Activated CD8-positive, alpha-beta T cell treated with anti-CD3 and anti-CD28 coated beads for 36 hours (primary cell): Measurements from ENCODE around the gene TENT5C. TPM values are rescaled to one million over a fixed set of nuclear protein-coding genes. Genes with fewer than 3 reads are reported as not detected.

Experiments used
- ATAC-seq: fragments of 200-7000 bp; cut with Tn5 transposase; one replicate; pipeline ENCODE4 v1.10.0; 2021; ENCODE audit warnings: mild to moderate bottlenecking, moderate library complexity
- CTCF ChIA-PET: fragments of 350-600 bp; sonication (Branson Sonifier 250); formaldehyde crosslinking; loops from one replicate; lab custom pipeline; 2021; ENCODE audit warnings: antibody characterized with exemption; lab: Charles Lee
- POLR2A ChIA-PET: fragments of 350-600 bp; sonication (Branson Sonifier 250); formaldehyde crosslinking; loops from one replicate; lab custom pipeline; 2021; ENCODE audit warnings: antibody characterized with exemption; lab: Charles Lee
- DNase-seq: peaks from one replicate; pipeline ENCODE4 v3.0.0-alpha.2; 2020
- H3K27ac Mint-ChIP-seq: one replicate; pipeline ENCODE4 v1.8.0; 2021; ENCODE audit warnings: mild to moderate bottlenecking, mixed read lengths
- H3K27me3 Mint-ChIP-seq: one replicate; pipeline ENCODE4 v1.8.0; 2021; ENCODE audit warnings: mixed read lengths
- H3K36me3 Mint-ChIP-seq: one replicate; pipeline ENCODE4 v1.8.0; 2021; ENCODE audit warnings: low read depth, mixed read lengths
- H3K4me1 Mint-ChIP-seq: one replicate; pipeline ENCODE4 v1.8.0; 2021; ENCODE audit warnings: low read depth, mixed read lengths
- H3K4me3 Mint-ChIP-seq: one replicate; pipeline ENCODE4 v1.8.0; 2021; ENCODE audit warnings: mild to moderate bottlenecking, moderate library complexity, mixed read lengths
- H3K9me3 Mint-ChIP-seq: one replicate; pipeline ENCODE4 v1.8.0; 2021; ENCODE audit warnings: mixed read lengths
- intact Hi-C: fragments of 100-400 bp; cut with micrococcal nuclease; formaldehyde crosslinking; loops from one replicate; pipeline ENCODE4 v1.10.0; 2022
- total RNA-seq, 2 experiments: library from RNA; stranded (reverse); gene quantifications; one replicate each; pipeline ENCODE4 v1.2.3, GENCODE V29; 2021
- TF ChIP-seq, protein P1 (sequence below): fragments of 200-600 bp; IDR thresholded peaks from one replicate; pipeline ENCODE4 v1.8.0; 2022; ENCODE audit warnings: antibody characterized with exemption, mild to moderate bottlenecking

Gene TENT5C
- total RNA-seq, 2 experiments from 2014 or later = 13.1 to 13.6 TPM

DNA sequence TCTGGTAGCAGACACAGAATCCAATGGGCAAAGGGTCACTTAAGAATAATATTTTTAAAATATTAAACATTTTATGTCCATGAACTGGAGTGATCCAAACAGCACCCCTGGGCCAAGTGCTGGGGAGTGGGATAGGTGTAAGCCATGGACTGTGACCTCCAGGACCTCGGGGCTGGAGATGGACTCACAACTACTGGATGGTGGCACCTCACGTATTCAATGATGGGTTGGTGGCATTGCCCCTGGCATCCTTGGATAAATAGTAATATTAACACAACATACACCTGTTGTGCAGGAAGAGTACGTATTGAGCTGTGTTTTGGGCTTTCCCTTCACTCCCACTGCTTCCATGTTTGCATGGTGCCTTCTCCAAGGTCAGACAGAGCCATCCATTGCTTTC, 39.3 kb upstream of the TENT5C start:
- no peak overlapping the region for H3K27ac Mint-ChIP-seq
- intact Hi-C loops = no loop called here
- no peaks in the 10 kb centered on the region for H3K27me3 Mint-ChIP-seq
- ATAC-seq (no peak), DNase-seq (no peak)
- POLR2A ChIA-PET = no interaction called here
- no peak overlapping the region for H3K4me3 Mint-ChIP-seq
- H3K4me1 Mint-ChIP-seq = peaks cover 1% of the 10 kb centered on the region
- H3K9me3 Mint-ChIP-seq = no peaks in the 10 kb centered on the region
- TF ChIP-seq, protein P1, sequence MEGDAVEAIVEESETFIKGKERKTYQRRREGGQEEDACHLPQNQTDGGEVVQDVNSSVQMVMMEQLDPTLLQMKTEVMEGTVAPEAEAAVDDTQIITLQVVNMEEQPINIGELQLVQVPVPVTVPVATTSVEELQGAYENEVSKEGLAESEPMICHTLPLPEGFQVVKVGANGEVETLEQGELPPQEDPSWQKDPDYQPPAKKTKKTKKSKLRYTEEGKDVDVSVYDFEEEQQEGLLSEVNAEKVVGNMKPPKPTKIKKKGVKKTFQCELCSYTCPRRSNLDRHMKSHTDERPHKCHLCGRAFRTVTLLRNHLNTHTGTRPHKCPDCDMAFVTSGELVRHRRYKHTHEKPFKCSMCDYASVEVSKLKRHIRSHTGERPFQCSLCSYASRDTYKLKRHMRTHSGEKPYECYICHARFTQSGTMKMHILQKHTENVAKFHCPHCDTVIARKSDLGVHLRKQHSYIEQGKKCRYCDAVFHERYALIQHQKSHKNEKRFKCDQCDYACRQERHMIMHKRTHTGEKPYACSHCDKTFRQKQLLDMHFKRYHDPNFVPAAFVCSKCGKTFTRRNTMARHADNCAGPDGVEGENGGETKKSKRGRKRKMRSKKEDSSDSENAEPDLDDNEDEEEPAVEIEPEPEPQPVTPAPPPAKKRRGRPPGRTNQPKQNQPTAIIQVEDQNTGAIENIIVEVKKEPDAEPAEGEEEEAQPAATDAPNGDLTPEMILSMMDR = no peak
- H3K36me3 Mint-ChIP-seq = no peaks in the 10 kb centered on the region
- CTCF ChIA-PET = interaction anchor here (1.8 kb wide), 1 partner anchor 187 kb away, joined by 5 read pairs; no protein-coding TSS in a partner anchor

DNA sequence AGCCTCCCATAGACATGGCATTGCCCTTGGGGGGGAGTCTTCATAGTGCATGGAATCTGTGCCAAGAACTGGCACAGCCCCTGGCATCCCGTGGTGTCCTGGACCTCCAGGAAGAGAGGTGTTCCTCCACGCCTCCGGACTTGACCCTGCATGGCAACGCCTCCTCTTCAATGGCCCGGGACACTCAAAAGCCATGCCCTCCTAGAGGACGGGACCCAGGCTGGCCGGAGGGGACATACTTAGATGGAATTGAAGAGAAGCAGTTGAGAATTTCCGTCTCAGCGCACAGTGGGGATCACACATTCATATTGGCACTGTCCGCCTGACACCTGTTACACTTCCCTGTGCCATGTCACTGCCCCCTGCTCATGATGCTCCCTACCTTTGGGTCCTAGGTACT, 38.4 kb upstream of the TENT5C start:
- CTCF ChIA-PET = interaction anchor here (1.7 kb wide), 1 partner anchor 187 kb away, joined by 11 read pairs; no protein-coding TSS in a partner anchor
- Mint-ChIP-seq H3K4me1 (peaks cover 7% of the 10 kb centered on the region), H3K27ac (no peak overlapping the region), H3K4me3 (no peak overlapping the region), H3K36me3 (no peaks in the 10 kb centered on the region), H3K9me3 (no peaks in the 10 kb centered on the region), H3K27me3 (no peaks in the 10 kb centered on the region)
- POLR2A ChIA-PET = no interaction called here
- no peak for ATAC-seq
- TF ChIP-seq, protein P1 = no peak
- no peak for DNase-seq
- intact Hi-C loops = no loop called here

DNA sequence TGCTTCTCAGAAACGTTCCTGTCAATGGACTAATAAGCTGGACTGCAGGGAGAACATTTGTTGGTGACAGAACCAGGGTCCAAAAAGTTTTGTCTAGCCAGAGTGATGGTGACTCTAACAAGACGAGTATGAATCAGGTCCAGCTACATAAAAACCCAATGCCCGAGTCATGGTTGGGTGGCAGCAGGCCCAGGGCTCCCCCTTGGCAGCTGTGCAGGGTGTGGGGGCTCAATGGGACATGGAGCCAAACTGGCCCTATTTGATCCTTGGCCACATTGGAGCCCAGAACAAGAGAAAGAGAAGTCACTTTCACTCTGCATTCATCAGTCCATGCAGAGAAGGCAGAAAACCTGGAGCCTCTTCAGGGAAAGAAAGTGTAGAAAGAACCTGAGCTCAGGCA, 37.9 kb upstream of the TENT5C start:
- Mint-ChIP-seq H3K27me3 (no peaks in the 10 kb centered on the region), H3K36me3 (no peaks in the 10 kb centered on the region), H3K4me3 (no peak overlapping the region), H3K4me1 (peaks cover 12% of the 10 kb centered on the region), H3K27ac (no peak overlapping the region), H3K9me3 (no peaks in the 10 kb centered on the region)
- ATAC-seq = no peak
- CTCF ChIA-PET = interaction anchor here (0.7 to 1.9 kb wide), 6 partner anchors 21 to 328 kb away, joined by 3 to 12 read pairs (median 3); no protein-coding TSS in a partner anchor
- POLR2A ChIA-PET = no interaction called here
- no peak for DNase-seq
- intact Hi-C loops = no loop called here
- TF ChIP-seq, protein P1 = no peak

DNA sequence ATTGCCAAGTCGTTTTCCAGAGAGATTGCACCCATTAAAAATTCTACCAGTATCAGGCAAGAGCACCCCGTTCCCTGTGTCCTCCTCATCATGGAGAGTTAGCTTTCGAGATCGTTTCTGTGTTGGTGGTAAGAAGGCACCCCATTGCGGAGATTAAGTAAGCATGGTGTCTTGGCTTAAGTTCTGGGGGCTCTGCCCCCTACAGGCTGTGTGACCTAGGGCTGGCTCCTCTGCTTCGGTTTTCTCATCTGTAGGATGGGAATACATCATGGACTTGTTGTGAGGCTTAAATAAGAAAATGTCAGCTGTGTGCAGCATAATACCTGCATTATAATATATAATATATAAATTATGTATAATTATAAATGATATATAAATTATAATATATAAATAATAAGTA, 36.8 kb upstream of the TENT5C start:
- Mint-ChIP-seq H3K4me1 (peaks cover 13% of the 10 kb centered on the region), H3K9me3 (no peaks in the 10 kb centered on the region), H3K36me3 (no peaks in the 10 kb centered on the region), H3K27ac (no peak overlapping the region), H3K4me3 (no peak overlapping the region), H3K27me3 (no peaks in the 10 kb centered on the region)
- intact Hi-C loops = no loop called here
- DNase-seq (no peak), ATAC-seq (no peak)
- ChIA-PET CTCF (interaction anchor here (0.7 to 1.9 kb wide), 5 partner anchors 13 to 185 kb away, joined by 3 to 12 read pairs (median 3); no protein-coding TSS in a partner anchor), POLR2A (no interaction called here)
- TF ChIP-seq, protein P1 = no peak

DNA sequence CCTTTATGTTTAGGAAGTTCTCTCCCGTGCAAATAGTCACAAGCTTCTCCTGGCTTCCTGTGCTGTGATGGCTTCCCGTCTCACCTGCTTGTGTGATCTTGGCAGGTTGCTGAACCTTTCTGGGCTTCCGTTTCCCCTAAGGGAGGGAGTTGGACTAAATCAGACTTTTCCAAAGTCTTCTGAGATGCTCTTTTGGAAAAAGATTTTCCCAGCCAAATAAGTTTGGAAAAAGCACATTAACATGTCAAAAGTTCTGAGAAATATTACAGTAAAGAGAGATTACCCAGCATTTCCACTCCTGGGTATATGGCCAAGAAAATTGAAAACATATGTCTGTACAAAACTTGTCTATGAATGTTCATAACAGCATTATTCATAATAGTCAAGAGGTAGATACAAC, 36.0 kb upstream of the TENT5C start:
- H3K36me3 Mint-ChIP-seq = no peaks in the 10 kb centered on the region
- ChIA-PET CTCF (interaction anchor here (1.1 kb wide), 1 partner anchor 12 kb away, joined by 3 read pairs; no protein-coding TSS in a partner anchor), POLR2A (no interaction called here)
- H3K9me3 Mint-ChIP-seq = no peaks in the 10 kb centered on the region
- DNase-seq = no peak
- H3K4me1 Mint-ChIP-seq = peaks cover 16% of the 10 kb centered on the region
- no peak overlapping the region for H3K4me3 Mint-ChIP-seq
- H3K27ac Mint-ChIP-seq = no peak overlapping the region
- intact Hi-C loops = no loop called here
- TF ChIP-seq, protein P1 = no peak
- H3K27me3 Mint-ChIP-seq = no peaks in the 10 kb centered on the region
- no peak for ATAC-seq
